22Rv1 (cell line): ENCODE measurements around the gene LRRN4.

Experiments
- H3K27ac ChIP-seq: fragments of 450-650 bp; 2 replicates; pipeline ENCODE4 v1.5.1; 2017
- ZFX ChIP-seq: fragments of 450-650 bp; IDR thresholded peaks from 2 replicates; pipeline ENCODE4 v1.6.1; 2017; ENCODE audit warnings: antibody characterized with exemption, borderline replicate concordance
- TF ChIP-seq, protein P1 (sequence below): fragments of 450-650 bp; IDR thresholded peaks from 2 replicates; pipeline ENCODE4 v1.5.1; 2017; ENCODE audit warnings: mild to moderate bottlenecking

The LRRN4 gene

DNA sequence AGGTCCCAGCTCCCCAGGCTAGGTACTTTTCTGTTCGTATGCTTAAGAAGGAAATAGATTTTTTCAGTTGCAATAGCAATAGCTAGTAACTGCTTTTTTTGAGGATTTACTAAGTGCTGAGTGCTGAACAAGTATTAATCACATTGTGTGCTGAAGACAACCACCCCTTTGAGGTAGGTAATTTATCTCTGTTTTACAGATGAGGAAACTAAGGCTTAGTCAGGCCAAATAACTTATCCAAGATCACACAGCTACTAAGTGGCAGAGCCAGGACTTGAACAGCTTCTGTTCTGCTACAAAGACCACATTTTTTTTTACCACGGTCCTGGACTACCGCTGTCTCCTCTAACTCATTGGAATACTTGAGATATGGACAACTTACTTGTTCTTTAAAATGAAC is 39.8 kb downstream of the LRRN4 start:
- no peak overlapping the region for H3K27ac ChIP-seq
- TF ChIP-seq, protein P1, sequence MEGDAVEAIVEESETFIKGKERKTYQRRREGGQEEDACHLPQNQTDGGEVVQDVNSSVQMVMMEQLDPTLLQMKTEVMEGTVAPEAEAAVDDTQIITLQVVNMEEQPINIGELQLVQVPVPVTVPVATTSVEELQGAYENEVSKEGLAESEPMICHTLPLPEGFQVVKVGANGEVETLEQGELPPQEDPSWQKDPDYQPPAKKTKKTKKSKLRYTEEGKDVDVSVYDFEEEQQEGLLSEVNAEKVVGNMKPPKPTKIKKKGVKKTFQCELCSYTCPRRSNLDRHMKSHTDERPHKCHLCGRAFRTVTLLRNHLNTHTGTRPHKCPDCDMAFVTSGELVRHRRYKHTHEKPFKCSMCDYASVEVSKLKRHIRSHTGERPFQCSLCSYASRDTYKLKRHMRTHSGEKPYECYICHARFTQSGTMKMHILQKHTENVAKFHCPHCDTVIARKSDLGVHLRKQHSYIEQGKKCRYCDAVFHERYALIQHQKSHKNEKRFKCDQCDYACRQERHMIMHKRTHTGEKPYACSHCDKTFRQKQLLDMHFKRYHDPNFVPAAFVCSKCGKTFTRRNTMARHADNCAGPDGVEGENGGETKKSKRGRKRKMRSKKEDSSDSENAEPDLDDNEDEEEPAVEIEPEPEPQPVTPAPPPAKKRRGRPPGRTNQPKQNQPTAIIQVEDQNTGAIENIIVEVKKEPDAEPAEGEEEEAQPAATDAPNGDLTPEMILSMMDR, result no peak
- no peak for TF ChIP-seq ZFX

DNA sequence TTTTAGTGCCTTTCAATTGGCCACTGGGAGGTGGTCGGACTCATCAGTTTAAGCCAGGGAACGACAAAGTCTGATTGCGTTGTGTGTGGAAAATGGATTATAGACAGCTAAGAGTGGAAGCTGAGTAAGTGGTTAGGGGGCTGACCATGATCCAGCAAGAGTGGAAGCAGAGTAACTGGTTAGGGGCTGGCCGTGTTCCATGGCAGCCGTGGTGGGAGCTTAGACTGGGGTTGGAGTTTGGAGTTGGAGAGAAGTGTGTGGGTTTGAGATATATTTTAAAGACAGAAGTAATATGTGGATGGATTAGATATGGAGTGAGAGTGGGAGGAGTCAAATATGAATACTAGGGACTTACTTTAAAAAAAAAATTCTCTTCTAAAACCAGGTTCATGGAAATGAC is 41.7 kb downstream of the LRRN4 start:
- no peak for TF ChIP-seq ZFX
- TF ChIP-seq, protein P1, result no peak

DNA sequence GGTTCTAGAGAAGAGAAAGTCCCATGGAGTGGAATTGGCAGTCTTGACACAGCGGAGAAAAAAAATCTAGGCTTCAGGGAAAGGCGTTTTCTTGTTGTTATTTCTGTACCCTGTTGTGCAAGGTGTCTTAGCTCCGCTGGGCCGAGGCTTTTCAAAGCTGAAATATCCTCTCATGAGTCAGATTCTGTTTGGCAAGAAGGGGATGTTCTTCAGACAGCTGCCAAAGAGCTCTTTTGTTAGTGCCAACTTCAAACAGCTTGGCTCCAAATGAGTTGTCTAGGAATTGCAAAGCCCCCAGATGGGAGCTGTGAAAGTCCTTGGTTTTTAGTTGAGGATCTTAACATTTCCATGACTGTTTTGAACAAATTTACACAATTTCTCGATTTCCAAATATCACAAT is 45.6 kb downstream of the LRRN4 start:
- H3K27ac ChIP-seq, result no peak overlapping the region
- TF ChIP-seq, protein P1, result no peak
- TF ChIP-seq ZFX, result no peak

More for the DNA sequence above, 41.7 kb downstream of the LRRN4 start:
- no peak overlapping the region for H3K27ac ChIP-seq

DNA sequence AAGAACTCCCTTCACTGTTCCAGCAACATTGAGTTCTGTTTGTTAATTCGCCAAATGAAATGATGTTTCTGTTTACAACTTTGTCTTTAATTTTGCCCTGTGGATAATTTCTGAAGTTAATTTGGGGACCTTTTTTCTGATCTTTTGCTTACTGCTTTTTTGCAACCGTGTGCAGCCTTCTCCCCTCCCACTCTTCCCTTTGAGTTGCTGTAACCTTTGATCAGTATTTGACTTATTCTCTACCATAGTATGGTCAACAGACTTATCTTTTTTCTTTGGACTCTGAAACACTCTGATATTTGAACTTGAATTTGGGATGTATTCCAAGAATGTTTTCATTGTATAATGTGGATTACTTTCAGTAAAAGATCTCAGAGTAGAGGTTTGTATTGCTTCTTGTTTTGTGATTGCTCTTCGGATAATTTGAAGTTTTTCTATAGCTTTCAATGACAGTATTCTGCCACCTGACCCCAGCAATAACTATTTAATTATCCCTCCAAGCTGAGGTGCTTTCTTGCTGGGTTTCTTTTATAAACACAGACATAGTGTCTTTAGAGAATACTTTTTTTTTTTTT is 46.2 kb downstream of the LRRN4 start:
- TF ChIP-seq, protein P1, result no peak
- TF ChIP-seq ZFX, result no peak

DNA sequence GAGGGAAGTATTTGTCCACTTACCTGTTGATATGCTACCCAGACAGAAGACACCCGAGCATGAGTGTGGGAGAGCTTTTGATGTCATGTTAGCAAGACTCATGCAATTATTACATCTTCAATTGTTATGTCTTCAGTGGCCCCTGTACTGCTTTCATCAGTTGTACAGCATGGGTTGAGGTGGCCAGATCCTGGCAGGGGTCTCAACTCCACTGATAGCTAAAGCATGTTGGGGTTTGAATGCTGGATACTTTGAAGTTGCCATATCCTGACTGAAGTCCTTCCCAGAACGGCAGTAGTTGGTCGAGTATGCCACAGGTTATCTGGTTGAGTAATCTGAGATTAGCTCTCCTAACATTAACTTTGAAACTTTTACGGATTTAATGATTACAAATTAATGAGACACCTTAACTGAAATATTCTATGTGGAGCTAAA is 46.7 kb downstream of the LRRN4 start:
- no peak overlapping the region for H3K27ac ChIP-seq
- TF ChIP-seq, protein P1, result no peak
- TF ChIP-seq ZFX, result no peak

More for the DNA sequence above, 46.2 kb downstream of the LRRN4 start:
- H3K27ac ChIP-seq, result no peak overlapping the region

DNA sequence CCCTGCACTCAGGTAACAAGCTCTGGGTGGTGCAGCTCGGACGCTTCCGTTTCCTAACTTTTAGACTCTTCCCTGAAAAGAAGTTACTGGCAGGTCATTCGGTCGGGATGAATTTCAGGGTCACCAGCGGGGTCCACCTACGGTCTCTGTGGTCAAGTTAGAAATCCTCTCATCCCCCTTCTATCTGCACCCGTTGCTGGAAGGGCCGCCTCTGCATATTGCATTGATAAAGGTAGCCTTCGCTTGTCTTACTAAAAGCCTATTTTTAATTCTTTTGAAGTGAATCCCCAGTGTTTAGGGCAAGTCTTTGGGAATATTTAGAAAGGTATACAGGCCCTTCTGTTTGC is 47.3 kb downstream of the LRRN4 start:
- TF ChIP-seq, protein P1, result no peak
- no peak for TF ChIP-seq ZFX
- H3K27ac ChIP-seq, result peak overlapping the region; percentile 72

DNA sequence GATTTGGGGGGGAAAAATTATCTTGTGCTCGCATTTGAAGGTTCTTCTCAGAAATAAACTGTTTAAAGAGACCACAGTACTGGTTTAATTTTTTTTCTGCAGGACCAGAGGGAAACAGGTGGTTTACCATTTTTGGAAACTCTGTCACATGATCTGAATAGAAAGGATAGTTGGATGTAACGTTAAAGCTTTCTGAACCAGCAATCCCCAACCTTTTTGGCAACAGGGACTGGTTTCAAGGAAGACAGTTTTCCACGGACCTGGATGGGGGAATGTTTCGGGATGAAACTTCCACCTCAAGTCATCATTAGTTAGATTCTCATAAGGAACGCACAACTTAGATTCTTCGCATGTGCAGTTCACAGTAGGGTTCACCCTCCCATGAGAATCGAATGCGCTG is 53.0 kb downstream of the LRRN4 start:
- TF ChIP-seq, protein P1, result no peak
- no peak for TF ChIP-seq ZFX
- no peak overlapping the region for H3K27ac ChIP-seq
